ENCODE data around the gene RAPGEFL1.
"Not testable (repeated sequence)": the region's sequence is repeated elsewhere in the genome, so short reads cannot be mapped to it uniquely, and the experiment has no call there.

RAPGEFL1 gene

GRCh38 chr17:40219594-40220338 is 42.5 kb downstream of the RAPGEFL1 start:
- DNase-seq (ENCODE audit: low read depth in 2 of 2) = peak; percentile 49 to 57
- peak overlapping the region; percentile 70 to 72 for H3K4me3 ChIP-seq (replicated peaks in 1 of 2; ENCODE audit: low read depth in 2 of 2, low read length in 2 of 2)
- TF ChIP-seq CTCF (IDR thresholded peaks at IDR 0.05; ENCODE audit: low read depth, low read length) = no peak

GRCh38 chr17:40224718-40225550 is 47.7 kb downstream of the RAPGEFL1 start:
- peak; percentile 81 to 87 for DNase-seq (ENCODE audit: low read depth in 2 of 2)
- no peak for TF ChIP-seq CTCF (IDR thresholded peaks at IDR 0.05; ENCODE audit: low read depth, low read length)
- no peak overlapping the region for H3K4me3 ChIP-seq (replicated peaks in 1 of 2; ENCODE audit: low read depth in 2 of 2, low read length in 2 of 2)

GRCh38 chr17:40229146-40229545 is 51.9 kb downstream of the RAPGEFL1 start:
- DNase-seq (ENCODE audit: low read depth in 2 of 2); H3K4me3 ChIP-seq (replicated peaks in 1 of 2; ENCODE audit: low read depth in 2 of 2, low read length in 2 of 2): not testable (repeated sequence)

GRCh38 chr17:40230670-40231069 is 53.4 kb downstream of the RAPGEFL1 start:
- H3K4me3 ChIP-seq (replicated peaks in 1 of 2; ENCODE audit: low read depth in 2 of 2, low read length in 2 of 2) = no peak overlapping the region
- no peak for DNase-seq (ENCODE audit: low read depth in 2 of 2)
- TF ChIP-seq CTCF (IDR thresholded peaks at IDR 0.05; ENCODE audit: low read depth, low read length) = no peak

GRCh38 chr17:40231928-40232327 is 54.7 kb downstream of the RAPGEFL1 start:
- not testable (repeated sequence) for DNase-seq (ENCODE audit: low read depth in 2 of 2); H3K4me3 ChIP-seq (replicated peaks in 1 of 2; ENCODE audit: low read depth in 2 of 2, low read length in 2 of 2)

- DNase-seq (ENCODE audit: low read depth in 2 of 2) = no peak
- no peak overlapping the region for H3K4me3 ChIP-seq (replicated peaks in 1 of 2; ENCODE audit: low read depth in 2 of 2, low read length in 2 of 2)
- TF ChIP-seq CTCF (IDR thresholded peaks at IDR 0.05; ENCODE audit: low read depth, low read length) = no peak
These were observed 64.1 kb downstream of the RAPGEFL1 start for GRCh38 chr17:40241252-40241834.

GRCh38 chr17:40242774-40243173 is 65.5 kb downstream of the RAPGEFL1 start:
- DNase-seq (ENCODE audit: low read depth in 2 of 2) = no peak
- no peak for TF ChIP-seq CTCF (IDR thresholded peaks at IDR 0.05; ENCODE audit: low read depth, low read length)
- no peak overlapping the region for H3K4me3 ChIP-seq (replicated peaks in 1 of 2; ENCODE audit: low read depth in 2 of 2, low read length in 2 of 2)
